GM19193 (cell line): ENCODE results near the gene SLX4IP.

Experiments used
- POLR2A ChIP-seq: IDR thresholded peaks from 4 replicates; pipeline ENCODE4 v1.6.1; 2011; ENCODE audit not compliant: insufficient read depth, insufficient read length; ENCODE audit errors: extremely low read depth

Gene SLX4IP

GRCh38 chr20:10648651-10649050 lies 213.5 kb downstream of the SLX4IP start:
- no peak for TF ChIP-seq POLR2A

GRCh38 chr20:10649080-10649796 lies 214.1 kb downstream of the SLX4IP start:
- no peak for TF ChIP-seq POLR2A

- no peak for TF ChIP-seq POLR2A
These were observed 214.7 kb downstream of the SLX4IP start for GRCh38 chr20:10649797-10650160.

GRCh38 chr20:10651227-10651990 lies 216.3 kb downstream of the SLX4IP start:
- no peak for TF ChIP-seq POLR2A

GRCh38 chr20:10652185-10652584 lies 217.1 kb downstream of the SLX4IP start:
- no peak for TF ChIP-seq POLR2A

GRCh38 chr20:10652660-10653261 lies 217.7 kb downstream of the SLX4IP start:
- TF ChIP-seq POLR2A, result no peak

- TF ChIP-seq POLR2A, result no peak
These were observed 218.6 kb downstream of the SLX4IP start for GRCh38 chr20:10653599-10654249.

- TF ChIP-seq POLR2A, result no peak
These were observed 219.1 kb downstream of the SLX4IP start for GRCh38 chr20:10654250-10654610.

GRCh38 chr20:10654630-10655029 lies 219.5 kb downstream of the SLX4IP start:
- TF ChIP-seq POLR2A, result no peak

- no peak for TF ChIP-seq POLR2A
These were observed 220.9 kb downstream of the SLX4IP start for GRCh38 chr20:10655720-10656669.

GRCh38 chr20:10657453-10657852 lies 222.3 kb downstream of the SLX4IP start:
- TF ChIP-seq POLR2A, result no peak

GRCh38 chr20:10658051-10658823 lies 223.1 kb downstream of the SLX4IP start:
- no peak for TF ChIP-seq POLR2A

GRCh38 chr20:10658876-10659632 lies 223.9 kb downstream of the SLX4IP start:
- TF ChIP-seq POLR2A, result no peak
